Stimulated activated CD8-positive, alpha-beta memory T cell treated with anti-CD3 and anti-CD28 coated beads, Interleukin-15, amount 100 ng/mL, for 48 hours (primary cell): ENCODE measurements around the gene EPS8L2.

Source experiments
- DNase-seq, 2 donors: peaks; one replicate each; pipeline ENCODE4 v3.0.0-alpha.2; 2020; ENCODE audit warnings: low read depth in 2 of 2

EPS8L2 gene

DNA sequence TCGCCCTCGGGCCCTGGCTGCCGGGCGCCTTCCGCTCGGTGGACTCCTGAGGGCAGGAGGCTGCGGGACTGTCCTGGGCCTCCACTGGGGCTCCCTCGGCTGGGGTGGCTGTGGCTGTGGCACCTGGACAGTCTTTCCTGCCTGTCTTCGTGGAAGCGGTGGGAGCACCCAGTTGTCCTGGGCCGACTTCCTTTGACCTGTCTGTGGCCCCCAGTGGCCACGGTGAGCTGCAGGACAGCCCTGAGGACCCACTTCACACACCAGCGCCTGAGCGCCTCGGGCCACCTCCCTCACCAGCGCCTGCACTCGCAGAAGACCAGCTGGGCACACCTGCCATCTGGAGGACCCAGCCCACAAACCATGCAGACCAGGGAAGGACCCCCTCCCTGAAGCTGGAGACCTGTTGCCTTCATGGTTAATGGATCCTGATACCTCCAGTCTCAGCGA, 1.8 kb upstream of the EPS8L2 start:
- no peak for DNase-seq

DNA sequence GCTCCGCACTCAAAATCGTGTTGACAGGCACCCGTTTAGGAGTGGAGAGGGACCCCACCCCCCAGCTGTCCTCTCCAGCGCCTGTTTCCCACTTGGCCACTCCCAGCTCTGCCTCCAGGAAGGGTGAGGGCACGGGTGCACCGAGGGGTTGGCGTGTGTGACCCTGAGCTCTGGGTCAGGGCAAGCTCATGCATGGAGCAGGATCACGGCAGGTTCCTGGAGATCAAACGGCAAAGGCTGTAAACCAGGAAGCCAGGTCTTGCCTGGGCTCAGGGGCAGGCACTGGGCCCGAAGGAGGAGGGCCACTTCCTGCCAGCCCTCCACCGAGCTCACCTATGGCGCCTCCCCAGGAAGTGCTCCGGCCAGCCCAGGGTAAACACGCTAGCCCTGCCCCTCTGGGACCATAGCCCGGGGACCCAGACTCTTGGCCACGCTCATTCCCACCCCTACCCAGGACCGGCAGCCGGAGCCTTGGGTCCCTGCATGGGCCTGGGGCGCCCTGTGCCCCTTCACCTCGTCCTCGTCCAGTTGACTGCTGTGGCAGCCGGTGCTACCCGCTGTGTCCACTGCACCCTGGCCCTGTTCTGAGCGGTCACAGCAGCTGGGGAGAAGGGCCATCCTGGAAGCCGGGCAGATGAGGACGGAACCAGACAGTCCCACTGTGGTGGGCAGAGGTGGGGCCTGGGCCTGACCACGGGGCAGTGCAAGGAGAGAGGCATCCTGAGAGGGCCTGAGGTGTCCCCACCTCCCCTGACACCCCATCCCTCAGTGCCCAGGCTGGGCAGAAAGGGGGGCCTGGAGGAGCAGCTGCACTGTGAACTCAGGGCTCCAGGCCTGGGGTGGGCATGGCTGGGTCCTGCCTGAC, 1.0 kb upstream of the EPS8L2 start:
- DNase-seq, result no peak

DNA sequence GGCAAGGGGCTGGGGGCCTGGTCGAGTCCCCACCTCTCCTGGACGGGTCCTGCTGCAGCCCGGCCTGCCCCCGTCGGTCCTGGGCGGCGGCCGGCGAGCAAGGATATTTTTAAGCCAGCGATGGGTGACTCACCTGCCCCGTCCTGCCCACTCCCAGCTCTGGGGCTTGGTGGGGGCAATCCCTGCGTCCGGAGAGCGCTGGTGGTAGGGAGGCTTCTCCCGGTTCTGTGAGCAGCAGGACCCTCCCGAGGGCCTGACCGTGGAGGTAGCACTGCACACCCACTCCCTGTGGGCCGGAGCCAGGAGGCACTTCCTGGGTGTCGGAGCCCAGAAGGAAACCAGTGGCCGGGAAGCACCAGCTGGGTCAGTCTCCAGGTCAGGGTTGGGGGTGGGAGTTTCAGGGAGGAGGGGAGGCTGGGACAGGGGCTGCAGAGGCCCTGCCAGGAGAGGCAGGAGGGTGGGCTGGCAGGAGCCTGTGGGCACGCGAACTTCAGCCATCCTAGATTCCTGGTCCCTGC, 467 bp downstream of the EPS8L2 start:
- no peak for DNase-seq

DNA sequence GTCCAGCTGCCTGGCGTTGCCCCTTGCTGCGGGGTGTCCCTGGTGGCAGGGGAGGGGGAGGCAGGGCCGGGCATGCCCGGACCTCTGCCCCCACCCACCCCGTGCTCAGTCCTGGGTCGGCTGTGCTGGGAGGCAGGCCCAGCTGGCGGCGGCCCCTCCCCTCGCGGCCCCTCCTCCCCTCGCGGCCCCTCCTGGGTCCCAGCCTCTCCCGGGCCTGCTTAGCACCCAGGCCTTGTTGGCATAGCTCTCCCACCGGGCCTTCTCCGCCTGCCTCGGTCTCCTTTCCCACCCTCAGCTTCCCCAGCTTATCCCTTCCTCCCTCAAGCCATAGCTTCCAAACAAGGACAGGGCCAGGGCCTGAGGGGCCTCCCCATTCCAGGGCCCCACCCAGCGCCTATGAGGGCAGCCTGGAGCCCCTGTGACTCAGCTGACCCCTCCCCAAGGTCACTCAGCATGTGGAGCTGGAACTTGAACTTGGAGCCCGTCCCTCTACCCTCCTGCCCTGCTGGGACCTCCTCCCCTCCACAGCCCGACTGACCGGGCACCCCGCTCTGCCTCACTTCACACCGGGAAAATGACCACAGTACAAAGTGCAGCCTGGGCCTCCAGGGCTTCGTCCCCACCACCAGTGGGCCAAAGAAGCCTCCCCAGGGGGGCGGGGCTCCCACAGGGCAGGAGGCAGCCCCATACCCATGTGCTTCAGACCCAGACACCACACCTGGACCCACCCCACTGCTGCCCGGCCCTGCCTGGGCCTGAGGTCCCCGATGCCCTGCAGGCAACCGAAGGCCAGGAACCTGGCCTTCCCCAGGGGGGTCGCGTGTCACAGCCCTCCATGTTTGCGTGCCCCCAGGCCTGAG, 1.2 kb downstream of the EPS8L2 start:
- no peak for DNase-seq

DNA sequence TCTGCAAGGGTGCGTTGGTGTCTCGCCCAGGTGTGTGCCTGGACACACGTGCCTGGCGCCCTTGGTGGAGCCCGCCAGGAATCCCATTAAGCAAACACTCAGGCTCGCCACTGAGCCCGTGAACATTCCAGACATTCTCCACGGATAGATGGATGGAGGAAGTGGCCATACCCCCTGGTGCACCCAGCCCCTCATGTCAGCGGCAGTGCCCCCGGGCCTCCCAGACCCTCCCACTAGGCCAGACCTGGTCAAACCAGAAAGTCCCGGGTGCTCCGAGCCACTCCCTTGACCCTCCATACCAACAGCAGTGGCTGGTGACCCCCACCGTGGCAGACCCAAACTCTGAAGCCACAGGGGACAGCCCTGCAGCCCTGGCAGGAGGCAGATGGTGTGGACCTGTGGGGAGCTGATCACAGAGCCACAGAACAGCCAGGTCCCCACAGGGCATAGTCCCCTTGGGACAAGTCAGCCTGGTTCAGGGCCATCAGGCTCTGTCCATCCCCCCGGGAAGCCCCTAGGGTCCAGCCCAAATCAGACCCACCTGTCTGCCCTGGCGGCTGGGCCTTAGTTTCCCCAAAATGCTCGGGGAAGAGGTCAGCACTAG, 1.9 kb downstream of the EPS8L2 start:
- DNase-seq, result no peak

DNA sequence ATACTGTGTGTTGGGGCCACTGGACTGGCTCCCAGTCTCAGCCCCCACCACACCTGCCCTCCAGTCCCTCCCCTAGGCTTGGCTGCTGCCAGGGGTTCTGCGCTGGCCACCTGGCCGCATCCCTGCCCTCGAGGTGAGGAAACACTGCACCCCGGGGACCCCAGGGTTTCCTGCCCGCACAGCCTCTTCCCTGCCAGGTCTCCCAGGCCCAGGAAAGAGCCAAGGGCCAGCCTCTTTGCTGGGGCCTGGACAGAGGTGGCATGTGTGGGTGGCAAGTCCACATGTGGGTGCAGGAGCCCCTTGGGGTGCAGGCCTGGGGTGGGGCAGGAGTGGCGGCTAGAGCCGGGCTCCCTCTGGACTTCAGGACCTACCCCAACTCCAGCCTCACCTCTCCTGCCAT, 2.5 kb downstream of the EPS8L2 start:
- no peak for DNase-seq

DNA sequence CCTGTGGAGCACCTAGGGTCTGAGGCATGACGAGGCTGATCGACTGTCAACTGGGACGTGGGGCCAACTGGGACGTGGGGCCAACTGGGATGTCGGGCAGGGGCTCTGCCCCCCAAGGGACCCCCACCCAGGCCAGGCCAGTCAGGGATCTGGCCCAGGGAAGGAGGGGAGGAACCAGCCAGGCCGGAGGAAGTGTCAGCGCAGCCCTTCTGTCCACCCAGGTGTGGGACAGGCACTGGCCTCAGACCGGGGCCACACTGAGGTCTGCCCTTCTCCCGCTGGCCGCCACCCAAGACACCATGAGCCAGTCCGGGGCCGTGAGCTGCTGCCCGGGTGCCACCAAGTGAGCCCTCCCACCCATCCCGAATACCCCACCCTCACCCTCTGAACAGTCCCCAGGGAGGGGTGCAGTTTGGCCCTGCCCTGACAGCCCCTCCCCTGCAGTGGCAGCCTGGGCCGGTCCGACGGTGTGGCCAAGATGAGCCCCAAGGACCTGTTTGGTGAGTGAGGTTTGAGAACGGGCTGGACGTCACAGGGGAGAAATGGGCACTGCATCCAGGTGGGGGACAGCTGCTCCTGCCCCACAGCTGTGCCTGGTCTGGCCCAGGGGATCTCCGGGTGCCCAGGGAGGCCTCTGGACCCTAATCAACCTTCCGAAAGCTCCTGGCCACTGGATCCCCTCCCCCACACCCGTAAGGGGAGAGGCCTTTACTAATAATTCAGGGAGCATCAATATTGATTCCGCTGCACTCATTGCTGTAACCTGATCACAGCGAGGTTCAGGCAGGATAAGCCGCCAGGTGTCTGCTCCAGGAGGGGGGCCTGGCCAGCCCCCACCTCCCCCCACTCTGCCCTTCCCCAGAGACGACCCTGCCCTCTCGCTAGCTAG, 3.3 kb downstream of the EPS8L2 start:
- DNase-seq, result no peak

DNA sequence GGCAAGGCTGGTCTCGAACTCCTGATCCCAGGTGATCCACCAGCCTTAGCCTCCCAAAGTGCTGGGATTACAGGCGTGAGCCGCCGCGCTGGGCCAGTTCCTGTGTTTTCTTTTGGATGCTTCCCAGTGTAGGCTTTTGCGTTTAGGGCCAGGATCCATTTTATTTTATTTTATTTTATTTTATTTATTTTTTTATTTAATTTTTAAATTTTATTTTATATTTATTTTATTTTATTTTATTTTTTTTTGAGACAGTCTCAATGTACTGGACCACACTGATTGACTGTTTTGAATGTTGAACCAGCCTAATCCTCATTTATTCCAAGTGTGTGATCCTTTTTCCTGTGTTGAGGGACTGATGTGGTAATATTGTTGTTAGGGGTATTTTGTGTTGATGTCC, 8.4 kb downstream of the EPS8L2 start:
- DNase-seq, result no peak

DNA sequence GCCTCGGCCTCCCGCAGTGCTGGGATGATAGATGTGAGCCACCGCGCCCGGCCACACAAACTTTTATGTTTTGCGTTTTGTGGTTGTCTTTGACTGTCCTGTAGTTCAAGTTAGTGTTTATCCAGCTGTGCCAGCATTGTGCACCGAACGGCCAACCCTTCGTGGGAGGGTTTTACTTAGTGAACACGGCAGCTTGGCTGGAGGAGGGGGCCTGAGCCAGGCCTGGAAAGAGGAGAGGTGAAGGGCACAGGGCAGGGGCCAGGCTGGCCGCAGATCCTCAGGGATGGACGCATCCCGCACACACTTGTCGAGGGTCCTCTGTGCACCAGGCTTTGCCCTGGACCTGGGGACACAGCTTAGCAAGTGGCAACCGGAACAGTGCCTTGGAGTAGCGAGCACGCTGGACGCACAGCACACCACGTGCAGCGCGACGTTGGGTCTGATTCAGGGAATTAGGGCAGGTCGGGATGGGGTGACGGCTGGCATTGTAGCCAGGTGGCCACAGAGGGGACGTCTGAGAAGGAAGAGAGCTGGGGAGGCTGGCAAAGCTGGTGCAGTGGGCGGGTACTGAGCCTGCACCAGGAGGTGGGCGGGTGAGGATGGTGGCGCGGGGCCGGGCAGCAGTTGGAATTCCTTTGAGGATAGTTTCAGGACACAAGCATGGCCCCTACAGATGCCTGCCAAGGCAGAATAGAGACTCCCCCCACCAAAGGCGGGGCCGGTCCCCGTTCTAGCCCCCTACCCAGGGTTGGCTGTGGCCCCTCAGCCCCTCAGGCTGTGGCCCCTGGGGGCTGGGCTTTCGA, 13.4 kb downstream of the EPS8L2 start:
- DNase-seq, result no peak

DNA sequence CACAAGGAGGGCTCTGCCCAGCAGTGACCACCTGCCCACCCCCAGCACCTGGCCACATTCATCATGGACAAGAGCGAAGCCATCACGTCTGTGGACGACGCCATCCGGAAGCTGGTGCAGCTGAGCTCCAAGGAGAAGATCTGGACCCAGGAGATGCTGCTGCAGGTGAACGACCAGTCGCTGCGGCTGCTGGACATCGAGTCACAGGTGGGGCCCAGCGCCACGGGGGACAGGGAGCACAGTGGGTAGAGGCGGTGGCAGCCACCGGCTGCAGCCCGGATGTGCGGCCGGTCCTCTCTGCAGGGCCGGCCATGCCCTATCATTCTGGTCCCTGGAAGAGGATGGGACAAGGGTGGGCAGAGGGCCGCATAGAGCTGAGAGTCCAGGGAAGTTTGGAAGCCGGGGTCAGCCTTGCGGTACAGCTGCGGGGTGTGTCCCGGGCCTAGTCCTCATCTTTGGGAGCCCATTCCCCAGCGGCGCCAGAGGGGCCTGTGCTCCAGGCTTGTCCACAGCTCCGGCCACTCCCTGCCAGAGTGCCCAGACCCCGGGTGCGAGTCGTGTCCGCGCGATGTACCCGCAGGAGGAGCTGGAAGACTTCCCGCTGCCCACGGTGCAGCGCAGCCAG, 14.1 kb downstream of the EPS8L2 start:
- DNase-seq, result no peak

DNA sequence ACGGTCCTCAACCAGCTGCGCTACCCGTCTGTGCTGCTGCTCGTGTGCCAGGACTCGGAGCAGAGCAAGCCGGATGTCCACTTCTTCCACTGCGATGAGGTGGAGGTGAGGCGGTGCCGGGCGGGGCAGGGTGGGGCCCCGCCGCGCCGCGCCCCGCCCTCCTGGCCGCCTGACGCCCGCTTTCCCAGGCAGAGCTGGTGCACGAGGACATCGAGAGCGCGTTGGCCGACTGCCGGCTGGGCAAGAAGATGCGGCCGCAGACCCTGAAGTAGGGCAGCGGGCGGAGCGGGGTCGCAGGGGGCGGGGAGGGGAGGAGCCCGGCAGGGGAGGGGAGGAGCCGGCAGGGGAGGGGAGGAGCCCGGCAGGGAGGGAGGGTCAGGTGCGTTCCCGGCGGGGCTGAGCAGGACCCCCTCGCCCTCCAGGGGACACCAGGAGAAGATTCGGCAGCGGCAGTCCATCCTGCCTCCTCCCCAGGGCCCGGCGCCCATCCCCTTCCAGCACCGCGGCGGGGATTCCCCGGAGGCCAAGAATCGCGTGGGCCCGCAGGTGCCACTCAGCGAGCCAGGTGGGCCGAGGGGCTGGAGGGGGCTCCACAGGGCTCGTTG, 14.7 kb downstream of the EPS8L2 start:
- no peak for DNase-seq

DNA sequence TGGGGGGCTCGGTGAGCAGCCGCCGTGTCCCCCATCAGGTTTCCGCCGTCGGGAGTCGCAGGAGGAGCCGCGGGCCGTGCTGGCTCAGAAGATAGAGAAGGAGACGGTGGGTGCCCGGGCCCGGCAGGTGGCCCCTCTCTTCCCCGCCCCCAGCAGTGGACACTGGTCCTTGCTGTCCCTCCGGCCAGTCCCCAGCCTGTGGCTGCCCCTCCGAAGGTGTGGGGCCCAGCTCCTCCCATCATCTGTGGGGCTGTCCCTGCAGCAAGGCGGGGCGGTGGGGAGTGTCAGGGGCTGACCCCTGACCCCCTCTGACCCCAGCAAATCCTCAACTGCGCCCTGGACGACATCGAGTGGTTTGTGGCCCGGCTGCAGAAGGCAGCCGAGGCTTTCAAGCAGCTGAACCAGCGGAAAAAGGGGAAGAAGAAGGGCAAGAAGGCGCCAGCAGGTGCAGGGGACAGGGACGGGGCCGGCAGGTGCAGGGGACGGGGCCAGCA, 15.3 kb downstream of the EPS8L2 start:
- DNase-seq, result no peak

DNA sequence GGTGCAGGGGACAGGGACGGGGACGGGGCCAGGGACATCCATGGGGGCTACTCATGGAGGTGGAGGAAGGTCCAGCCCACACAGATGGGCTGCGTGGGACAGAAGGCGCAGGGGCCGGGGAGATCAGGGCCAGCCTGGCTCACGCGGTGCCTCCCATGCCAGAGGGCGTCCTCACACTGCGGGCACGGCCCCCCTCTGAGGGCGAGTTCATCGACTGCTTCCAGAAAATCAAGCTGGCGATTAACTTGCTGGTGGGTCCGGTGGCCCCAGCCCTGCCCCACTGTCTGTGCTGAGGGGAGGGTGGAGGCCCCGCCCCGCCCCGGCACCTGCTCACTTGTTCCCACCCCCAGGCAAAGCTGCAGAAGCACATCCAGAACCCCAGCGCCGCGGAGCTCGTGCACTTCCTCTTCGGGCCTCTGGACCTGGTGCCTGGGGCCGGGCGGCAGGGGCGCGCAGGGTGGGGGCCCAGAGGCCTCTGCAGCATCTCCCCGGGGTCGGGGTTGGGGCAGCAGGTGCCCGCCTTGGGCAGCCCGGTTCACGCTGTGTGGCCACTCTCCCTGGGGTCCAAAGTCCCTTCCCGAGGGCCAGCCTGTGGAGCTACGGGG, 15.8 kb downstream of the EPS8L2 start:
- DNase-seq, result no peak

DNA sequence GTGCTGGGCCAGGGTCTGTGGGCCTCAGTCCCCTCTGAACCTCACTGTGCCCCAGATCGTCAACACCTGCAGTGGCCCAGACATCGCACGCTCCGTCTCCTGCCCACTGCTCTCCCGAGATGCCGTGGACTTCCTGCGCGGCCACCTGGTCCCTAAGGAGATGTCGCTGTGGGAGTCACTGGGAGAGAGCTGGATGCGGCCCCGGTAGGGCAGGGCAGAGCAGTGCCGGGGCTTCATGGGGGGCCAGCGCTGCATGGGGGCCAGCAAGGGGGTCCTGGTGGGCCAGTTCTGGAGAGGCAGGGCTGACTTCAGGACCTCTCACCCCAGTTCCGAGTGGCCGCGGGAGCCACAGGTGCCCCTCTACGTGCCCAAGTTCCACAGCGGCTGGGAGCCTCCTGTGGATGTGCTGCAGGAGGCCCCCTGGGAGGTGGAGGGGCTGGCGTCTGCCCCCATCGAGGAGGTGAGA, 16.3 kb downstream of the EPS8L2 start:
- no peak for DNase-seq

DNA sequence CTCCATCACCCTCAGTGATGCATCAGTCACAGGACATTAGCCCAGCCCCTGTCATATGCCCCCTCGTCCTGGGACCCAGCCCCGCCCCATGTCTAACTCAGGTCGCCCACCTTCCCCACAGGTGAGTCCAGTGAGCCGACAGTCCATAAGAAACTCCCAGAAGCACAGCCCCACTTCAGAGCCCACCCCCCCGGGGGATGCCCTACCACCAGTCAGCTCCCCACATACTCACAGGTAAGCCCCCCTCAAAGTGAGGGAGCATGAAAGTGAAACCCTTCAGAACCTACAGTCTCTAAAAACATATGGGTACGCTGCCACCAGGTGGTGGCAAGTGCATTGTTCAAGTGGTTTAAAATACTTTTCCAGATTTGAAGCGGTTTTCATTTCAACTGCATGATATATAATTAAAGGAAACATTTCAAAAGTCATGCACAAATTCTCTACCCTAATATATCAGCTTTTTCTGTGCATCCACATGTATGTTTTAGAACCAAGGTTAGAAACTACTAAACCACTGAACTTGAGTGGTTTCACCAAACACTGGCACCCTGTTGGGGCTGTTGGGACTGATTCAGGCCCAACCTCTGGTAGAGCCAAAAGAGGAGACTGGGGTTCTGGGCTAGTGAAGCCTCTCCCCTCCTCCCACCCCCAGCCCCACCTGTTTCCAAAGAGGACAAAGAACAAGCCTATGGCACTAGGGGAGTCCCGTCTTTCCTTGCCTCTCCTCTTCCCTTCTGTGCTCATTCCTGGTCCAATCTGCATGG, 17.3 kb downstream of the EPS8L2 start:
- DNase-seq, result no peak

DNA sequence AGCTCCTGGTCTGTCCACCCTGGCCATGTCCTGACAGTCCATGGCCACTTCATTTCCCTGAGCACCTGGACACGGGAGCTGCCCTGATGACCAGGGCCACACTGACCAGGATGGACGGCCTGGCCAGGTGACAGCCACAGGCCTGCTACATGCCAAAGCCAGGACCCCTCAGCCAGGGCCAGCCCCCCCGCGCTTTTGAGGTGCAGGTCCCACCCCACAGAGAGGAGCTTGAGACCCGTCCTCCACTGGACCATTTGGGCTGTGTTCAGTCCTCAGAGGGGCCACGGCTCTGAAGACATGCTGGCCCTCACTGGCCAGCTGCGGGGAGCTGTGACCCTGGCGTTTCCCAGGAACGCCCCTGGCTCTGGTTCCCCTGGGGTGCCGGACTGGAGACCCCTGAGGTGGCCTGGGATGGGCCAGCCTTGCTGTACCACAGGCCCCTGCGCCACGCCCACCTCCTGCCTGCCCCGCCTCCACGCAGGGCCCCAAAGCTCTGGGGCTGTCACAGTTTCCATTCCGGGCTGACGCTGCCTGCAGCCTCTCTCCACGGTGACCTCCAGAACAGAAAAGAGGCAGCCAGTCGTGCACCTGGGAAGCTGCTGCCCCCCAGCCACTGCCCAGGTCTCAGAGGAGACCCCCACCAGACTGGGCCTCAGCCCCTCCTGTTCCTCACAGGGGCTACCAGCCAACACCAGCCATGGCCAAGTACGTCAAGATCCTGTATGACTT, 18.2 kb downstream of the EPS8L2 start:
- no peak for DNase-seq

DNA sequence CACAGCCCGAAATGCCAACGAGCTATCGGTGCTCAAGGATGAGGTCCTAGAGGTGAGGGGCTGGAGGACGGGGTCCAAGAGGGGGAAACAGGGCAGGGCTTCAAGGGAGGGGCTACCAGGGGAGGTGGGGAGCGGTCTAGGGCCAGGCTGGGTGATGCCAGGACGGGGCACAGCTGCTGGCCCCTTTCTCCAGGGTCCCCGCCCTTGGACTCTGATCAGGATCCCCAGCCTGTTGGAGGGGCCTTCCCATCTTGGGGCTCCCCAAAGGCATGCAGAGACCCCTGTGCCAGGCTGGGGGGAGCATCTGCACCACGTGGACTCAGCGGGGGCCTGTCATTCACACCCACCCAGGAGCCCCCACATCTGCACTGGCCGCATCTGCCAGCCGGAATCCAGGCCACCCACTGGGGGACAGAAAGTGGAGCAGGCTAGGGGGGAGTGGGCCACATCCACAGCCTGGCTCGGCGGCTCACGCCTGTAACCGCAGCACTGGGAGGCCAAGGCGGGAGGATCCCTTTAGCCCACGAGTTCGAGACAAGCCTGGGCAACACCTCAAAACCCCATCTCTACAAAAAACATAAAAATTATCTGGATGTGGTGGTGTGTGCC, 18.9 kb downstream of the EPS8L2 start:
- DNase-seq, result no peak
